ENCODE data around the gene BAX.

- TF ChIP-seq POLR2A (IDR thresholded peaks at IDR 0.05) (no peak), CTCF (IDR thresholded peaks at IDR 0.05) (no peak), EP300 (IDR thresholded peaks at IDR 0.05) (no peak)
These were observed 31.5 kb downstream of the BAX start for GRCh38 chr19:48986211-48986610.

Data from tibial nerve (tissue), 4 donors.